Type B pancreatic cell (in vitro differentiated cells): ENCODE measurements around the gene DENND4A. TPM values are rescaled to one million over a fixed set of nuclear protein-coding genes. Genes with fewer than 3 reads are reported as not detected.

Source experiments
- DNase-seq: peaks from one replicate; pipeline ENCODE4 v3.0.0; 2021; ENCODE audit warnings: mixed read lengths; ENCODE audit not compliant: unreplicated experiment; ENCODE audit errors: extremely low spot score
- H3K27ac Mint-ChIP-seq: 2 replicates; pipeline ENCODE4 v1.8.0; 2021; ENCODE audit warnings: mild to moderate bottlenecking, mixed read lengths
- H3K27me3 Mint-ChIP-seq: 2 replicates; pipeline ENCODE4 v1.8.0; 2021; ENCODE audit warnings: mixed read lengths
- H3K36me3 Mint-ChIP-seq: 2 replicates; pipeline ENCODE4 v1.8.0; 2021; ENCODE audit warnings: mixed read lengths
- H3K4me1 Mint-ChIP-seq: one replicate; pipeline ENCODE4 v1.8.0; 2021; ENCODE audit warnings: mixed read lengths; ENCODE audit not compliant: unreplicated experiment
- H3K4me3 Mint-ChIP-seq: 2 replicates; pipeline ENCODE4 v1.8.0; 2021; ENCODE audit warnings: mild to moderate bottlenecking, mixed read lengths
- H3K9me3 Mint-ChIP-seq: 2 replicates; pipeline ENCODE4 v1.8.0; 2021; ENCODE audit warnings: mixed read lengths
- CTCF ChIP-seq: fragments of 200-600 bp; sonication (generic); conservative IDR thresholded peaks from 2 replicates; pipeline ENCODE4 v1.5.0; 2021; ENCODE audit warnings: antibody characterized with exemption, mild to moderate bottlenecking
- total RNA-seq: library from RNA; stranded (reverse); gene quantifications from 2 replicates; pipeline ENCODE4 v1.2.1, GENCODE V29; 2021; ENCODE audit warnings: low replicate concordance

DENND4A gene
- total RNA-seq, 1 donor from 2014 or later: 13.4 TPM

- peak; percentile 77 for TF ChIP-seq CTCF
- H3K4me1 Mint-ChIP-seq: peaks cover 20% of the 10 kb centered on the region
- H3K4me3 Mint-ChIP-seq: no peak overlapping the region
- H3K9me3 Mint-ChIP-seq: no peaks in the 10 kb centered on the region
- no peaks in the 10 kb centered on the region for H3K27me3 Mint-ChIP-seq
- H3K27ac Mint-ChIP-seq: no peak overlapping the region
- no peak for DNase-seq
- H3K36me3 Mint-ChIP-seq: no peaks in the 10 kb centered on the region
These were observed 32.1 kb upstream of the DENND4A start for GRCh38 chr15:65824031-65824743.

- DNase-seq: no peak
- Mint-ChIP-seq H3K9me3 (no peaks in the 10 kb centered on the region), H3K27ac (no peak overlapping the region), H3K27me3 (no peaks in the 10 kb centered on the region), H3K4me3 (no peak overlapping the region), H3K4me1 (peaks cover 14% of the 10 kb centered on the region), H3K36me3 (no peaks in the 10 kb centered on the region)
- no peak for TF ChIP-seq CTCF
These were observed 30.2 kb upstream of the DENND4A start for GRCh38 chr15:65822316-65822715.

GRCh38 chr15:65821070-65821469 lies 29.0 kb upstream of the DENND4A start:
- H3K4me1 Mint-ChIP-seq: peaks cover 14% of the 10 kb centered on the region
- H3K27me3 Mint-ChIP-seq: no peaks in the 10 kb centered on the region
- H3K9me3 Mint-ChIP-seq: no peaks in the 10 kb centered on the region
- no peaks in the 10 kb centered on the region for H3K36me3 Mint-ChIP-seq
- DNase-seq: no peak
- H3K4me3 Mint-ChIP-seq: no peak overlapping the region
- no peak overlapping the region for H3K27ac Mint-ChIP-seq
- no peak for TF ChIP-seq CTCF

- Mint-ChIP-seq H3K4me3 (no peak overlapping the region), H3K27ac (no peak overlapping the region), H3K27me3 (no peaks in the 10 kb centered on the region), H3K9me3 (no peaks in the 10 kb centered on the region), H3K4me1 (peaks cover 11% of the 10 kb centered on the region), H3K36me3 (no peaks in the 10 kb centered on the region)
- no peak for TF ChIP-seq CTCF
- no peak for DNase-seq
These were observed 27.5 kb upstream of the DENND4A start for GRCh38 chr15:65819563-65819960.

GRCh38 chr15:65818927-65819562 lies 27.0 kb upstream of the DENND4A start:
- no peak overlapping the region for H3K27ac Mint-ChIP-seq
- no peak for TF ChIP-seq CTCF
- no peak for DNase-seq
- no peaks in the 10 kb centered on the region for H3K27me3 Mint-ChIP-seq
- H3K9me3 Mint-ChIP-seq: no peaks in the 10 kb centered on the region
- no peaks in the 10 kb centered on the region for H3K36me3 Mint-ChIP-seq
- H3K4me3 Mint-ChIP-seq: no peak overlapping the region
- H3K4me1 Mint-ChIP-seq: peaks cover 7% of the 10 kb centered on the region
